Measurements from ENCODE around the gene PAFAH2. TPM values are rescaled to one million over a fixed set of nuclear protein-coding genes. Genes with fewer than 3 reads are reported as not detected.

PAFAH2 gene
- total and polyA plus RNA-seq, 2 of the 13 experiments (the other 11 are each of a cell fraction or from before 2014, with no cell fraction given), result 6.9 to 9.4 TPM

DNA sequence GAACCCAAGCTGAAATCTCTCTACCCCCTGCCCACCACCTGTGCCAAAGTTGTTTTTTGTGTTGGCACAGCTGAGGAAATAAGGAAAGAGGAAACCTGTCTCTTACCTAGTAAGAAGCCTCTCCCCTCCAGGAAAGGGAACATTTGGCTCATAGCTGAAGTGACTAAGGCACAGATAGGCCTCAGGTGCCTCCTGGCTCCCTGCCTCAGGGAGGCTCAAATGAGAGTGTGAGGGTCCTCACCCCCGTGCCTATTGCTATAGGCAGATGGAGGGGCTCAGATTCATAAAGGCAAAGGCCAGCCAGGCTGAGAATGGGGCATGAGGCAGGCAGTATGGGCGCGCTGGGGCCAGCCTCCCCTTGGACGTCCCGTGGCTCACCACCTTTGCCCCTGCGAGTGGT is 40.6 kb upstream of the PAFAH2 start:
- Histone ChIP-seq H2AFZ (ENCODE audit: low read length) (no peak overlapping the region), H3K27me3 (ENCODE audit: control insufficient read depth in 1 of 2, insufficient read depth in 2 of 2, low read length in 2 of 2) (peaks cover 7 to 57% of the 10 kb centered on the region in 2 experiments), H3K79me2 (ENCODE audit: insufficient read depth, low read length) (no peaks in the 10 kb centered on the region), H3K4me1 (ENCODE audit: insufficient read depth, low read length) (peaks cover 36% of the 10 kb centered on the region), H3K27ac (ENCODE audit: extremely low read length, insufficient read depth, low read length) (no peak overlapping the region), H3K9me3 (ENCODE audit: low read length) (no peaks in the 10 kb centered on the region), H4K20me1 (ENCODE audit: insufficient read depth, low read length) (no peaks in the 10 kb centered on the region), H3K4me3 (replicated peaks in 1 of 3; ENCODE audit: insufficient read depth in 1 of 3, low read depth in 2 of 3, low read length in 3 of 3) (no peak overlapping the region), H3K9ac (ENCODE audit: insufficient read depth, low read depth, low read length) (no peak overlapping the region), H3K4me2 (ENCODE audit: low read depth, low read length) (no peak overlapping the region), H3K36me3 (replicated peaks in 1 of 2; ENCODE audit: control insufficient read depth in 1 of 2, insufficient read depth in 2 of 2, low read length in 2 of 2) (no peaks in the 10 kb centered on the region)
- TF ChIP-seq ZNF317 (CRISPR knock-in tag; IDR thresholded peaks at IDR 0.05) (no peak), ELF1 (CRISPR knock-in tag; IDR thresholded peaks at IDR 0.05) (no peak), ZNF775 (CRISPR knock-in tag; IDR thresholded peaks at IDR 0.05; ENCODE audit: borderline replicate concordance) (no peak), ZMAT3 (CRISPR knock-in tag; conservative IDR thresholded peaks at IDR 0.05) (no peak), ZNF605 (CRISPR knock-in tag; IDR thresholded peaks at IDR 0.05) (no peak), ZNF557 (CRISPR knock-in tag; IDR thresholded peaks at IDR 0.05) (no peak), SP140L (CRISPR knock-in tag; IDR thresholded peaks at IDR 0.05; ENCODE audit: borderline replicate concordance) (no peak), LCORL (IDR thresholded peaks at IDR 0.05) (no peak), LCORL (CRISPR knock-in tag; IDR thresholded peaks at IDR 0.05) (no peak), MTA1 (CRISPR knock-in tag; IDR thresholded peaks at IDR 0.05; ENCODE audit: borderline replicate concordance) (no peak), ZNF558 (CRISPR knock-in tag; IDR thresholded peaks at IDR 0.05; ENCODE audit: borderline replicate concordance) (no peak)
- TF ChIP-seq, protein P1, sequence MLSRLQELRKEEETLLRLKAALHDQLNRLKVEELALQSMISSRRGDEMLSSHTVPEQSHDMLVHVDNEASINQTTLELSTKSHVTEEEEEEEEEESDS (CRISPR knock-in tag; IDR thresholded peaks at IDR 0.05; ENCODE audit: borderline replicate concordance), result no peak
- in situ Hi-C loops (cut with HindIII; ENCODE audit: extremely low pct_ligation_motif_present, low pct_unique_long_range_greater_than_20kb), result no loop called here
- ATAC-seq (no peak), DNase-seq (ENCODE audit: low spot score) (no peak), FAIRE-seq (no peak)
- 18% methylated on average over 5 of the region's 6 CpGs for WGBS (ENCODE audit: low lambda C conversion rate)
- ChIA-PET POLR2A (no interaction called here), CTCF (ENCODE audit: low intra/inter-chr PET ratio, low total read pairs) (no interaction called here)
- intact Hi-C loops (cut with micrococcal nuclease; ENCODE audit: unreplicated experiment), result loop anchor here (5.0 kb wide), 2 partner anchors 74 to 124 kb away; partner anchors contain the start of gene PDIK1L
- no TSS peak for BruUV-seq (replicated peaks)
